Upper lobe of left lung (tissue), 6 donors: Measurements from ENCODE around the gene DRD5. TPM values are rescaled to one million over a fixed set of nuclear protein-coding genes. Genes with fewer than 3 reads are reported as not detected.

ENCODE experiments used
- ATAC-seq, 2 donors: fragments of 200-7000 bp; cut with Tn5 transposase; one replicate each; pipeline ENCODE4 v1.9.1; 2022; ENCODE audit warnings: mild to moderate bottlenecking in 2 of 2, moderate library complexity in 2 of 2; ENCODE audit not compliant: low FRiP score in 2 of 2
- DNase-seq, 2 donors: peaks; one replicate each; pipeline ENCODE4 v3.0.0-alpha.2; 2019 to 2020
- H3K27ac ChIP-seq, 4 donors: fragments of 200-600 bp; sonication (generic); one replicate each; pipeline ENCODE4 v1.5.1; 2016 to 2019
- H3K27me3 ChIP-seq, 4 donors: fragments of 200-600 bp; sonication (generic); one replicate each; pipeline ENCODE4 v1.5.1; 2017 to 2019
- H3K36me3 ChIP-seq, 4 donors: fragments of 200-600 bp; sonication (generic); one replicate each; pipeline ENCODE4 v1.5.1; 2016 to 2019
- H3K4me1 ChIP-seq, 4 donors: fragments of 200-600 bp; sonication (generic); one replicate each; pipeline ENCODE4 v1.5.1; 2018 to 2019
- H3K4me3 ChIP-seq, 4 donors: fragments of 200-600 bp; sonication (generic); one replicate each; pipeline ENCODE4 v1.5.1; 2017 to 2019; ENCODE audit warnings: mild to moderate bottlenecking in 2 of 4, moderate library complexity in 1 of 4
- H3K9me3 ChIP-seq, 4 donors: fragments of 200-600 bp; sonication (generic); one replicate each; pipeline ENCODE4 v1.5.1; 2018 to 2019
- EP300 ChIP-seq, 4 donors: sonication (generic); formaldehyde crosslinking; IDR thresholded peaks; one replicate each; pipeline ENCODE4 v1.5.1; 2017; ENCODE audit warnings: antibody characterized with exemption in 4 of 4, control low read depth in 2 of 4
- POLR2A ChIP-seq, 4 donors: fragments of 450-650 bp; IDR thresholded peaks; one replicate each; pipeline ENCODE4 v1.5.1; 2016 to 2017; ENCODE audit warnings: antibody characterized with exemption in 4 of 4, mild to moderate bottlenecking in 2 of 4
- POLR2AphosphoS5 ChIP-seq, 2 donors: sonication (generic); formaldehyde crosslinking; IDR thresholded peaks; one replicate each; pipeline ENCODE4 v1.5.1; 2017; ENCODE audit warnings: antibody characterized with exemption in 2 of 2
- WGBS, 2 donors: methylation state at CpG; one replicate each; pipeline ENCODE4 v1.1.5; 2017 to 2018; 5-methylcytosine and 5-hydroxymethylcytosine counted together
- total RNA-seq, 6 donors: library from RNA; depleted of rRNA in 4 of 6; stranded (reverse); fragments of >200 nt in 4 of 6; gene quantifications; one replicate each; pipeline versions ENCODE4 v1.1.0 to v1.2.1, GENCODE V29; 2016 to 2021
- TF ChIP-seq, protein P1 (sequence below), 6 experiments: fragments of 450-650 bp in 4 of 6; fragments of 200-600 bp in 2 of 6; sonication (generic) in 2 of 6; IDR thresholded peaks; one replicate each; pipeline ENCODE4 v1.5.1; 2016 to 2019; ENCODE audit warnings: antibody characterized with exemption in 6 of 6
- donor health status: DM: no; HTN: no; CAD: no; lungs with moderate emphysema.
- donor health status: DM: no; HTN: yes; CAD: no; lungs with severe emphysema.

The DRD5 gene
- total RNA-seq, 6 donors from 2014 or later, result not detected

DNA sequence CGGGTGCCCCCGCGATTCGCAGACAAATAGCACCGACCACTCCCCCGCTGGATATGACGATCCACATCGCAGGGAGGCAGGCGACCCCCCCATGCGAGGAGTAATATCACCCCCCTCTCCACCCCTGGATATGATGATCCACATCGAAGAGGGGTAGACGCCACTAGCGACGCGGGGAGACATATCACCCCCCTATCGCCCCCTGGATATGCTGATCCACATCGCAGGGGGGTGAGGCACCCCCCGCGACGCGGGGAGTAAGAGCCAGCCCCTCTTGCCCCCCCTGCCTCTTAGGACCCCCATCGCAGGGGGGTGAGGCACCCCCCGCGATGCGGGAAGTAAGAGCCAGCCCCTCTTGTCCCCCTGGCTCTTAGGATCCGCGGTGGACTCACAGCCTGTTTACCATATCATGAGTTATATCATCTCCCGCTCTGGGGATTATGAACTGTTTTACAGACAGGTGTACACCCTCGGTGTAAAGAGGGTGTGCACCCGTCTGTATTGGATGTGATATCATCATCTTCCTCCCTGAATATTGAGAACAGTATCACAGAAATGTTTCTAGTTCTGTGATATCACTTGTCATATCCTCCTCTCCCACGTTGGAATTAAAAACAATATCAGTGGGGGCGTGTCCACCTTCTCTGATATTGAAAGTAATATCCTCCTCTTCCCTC lies 22.7 kb upstream of the DRD5 start:
- no peaks in the 10 kb centered on the region for H3K9me3 ChIP-seq
- TF ChIP-seq, protein P1, sequence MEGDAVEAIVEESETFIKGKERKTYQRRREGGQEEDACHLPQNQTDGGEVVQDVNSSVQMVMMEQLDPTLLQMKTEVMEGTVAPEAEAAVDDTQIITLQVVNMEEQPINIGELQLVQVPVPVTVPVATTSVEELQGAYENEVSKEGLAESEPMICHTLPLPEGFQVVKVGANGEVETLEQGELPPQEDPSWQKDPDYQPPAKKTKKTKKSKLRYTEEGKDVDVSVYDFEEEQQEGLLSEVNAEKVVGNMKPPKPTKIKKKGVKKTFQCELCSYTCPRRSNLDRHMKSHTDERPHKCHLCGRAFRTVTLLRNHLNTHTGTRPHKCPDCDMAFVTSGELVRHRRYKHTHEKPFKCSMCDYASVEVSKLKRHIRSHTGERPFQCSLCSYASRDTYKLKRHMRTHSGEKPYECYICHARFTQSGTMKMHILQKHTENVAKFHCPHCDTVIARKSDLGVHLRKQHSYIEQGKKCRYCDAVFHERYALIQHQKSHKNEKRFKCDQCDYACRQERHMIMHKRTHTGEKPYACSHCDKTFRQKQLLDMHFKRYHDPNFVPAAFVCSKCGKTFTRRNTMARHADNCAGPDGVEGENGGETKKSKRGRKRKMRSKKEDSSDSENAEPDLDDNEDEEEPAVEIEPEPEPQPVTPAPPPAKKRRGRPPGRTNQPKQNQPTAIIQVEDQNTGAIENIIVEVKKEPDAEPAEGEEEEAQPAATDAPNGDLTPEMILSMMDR (IDR thresholded peaks at IDR 0.05), result no peak
- no peak for TF ChIP-seq POLR2A (IDR thresholded peaks at IDR 0.05)
- TF ChIP-seq POLR2AphosphoS5 (IDR thresholded peaks at IDR 0.05), result no peak
- TF ChIP-seq EP300 (IDR thresholded peaks at IDR 0.05), result no peak
- no peaks in the 10 kb centered on the region for H3K27me3 ChIP-seq
- WGBS, 2 donors, result 42 to 81% methylated on average over 8 to 32 of the region's 32 CpGs
- no peaks in the 10 kb centered on the region for H3K36me3 ChIP-seq
- DNase-seq, result peak in 1 of 2 donors; percentile 35
- H3K4me1 ChIP-seq, result no peaks in the 10 kb centered on the region
- H3K27ac ChIP-seq, result no peak overlapping the region
- no peak overlapping the region for H3K4me3 ChIP-seq
- peak in 1 of 2 donors; percentile 30 for ATAC-seq

DNA sequence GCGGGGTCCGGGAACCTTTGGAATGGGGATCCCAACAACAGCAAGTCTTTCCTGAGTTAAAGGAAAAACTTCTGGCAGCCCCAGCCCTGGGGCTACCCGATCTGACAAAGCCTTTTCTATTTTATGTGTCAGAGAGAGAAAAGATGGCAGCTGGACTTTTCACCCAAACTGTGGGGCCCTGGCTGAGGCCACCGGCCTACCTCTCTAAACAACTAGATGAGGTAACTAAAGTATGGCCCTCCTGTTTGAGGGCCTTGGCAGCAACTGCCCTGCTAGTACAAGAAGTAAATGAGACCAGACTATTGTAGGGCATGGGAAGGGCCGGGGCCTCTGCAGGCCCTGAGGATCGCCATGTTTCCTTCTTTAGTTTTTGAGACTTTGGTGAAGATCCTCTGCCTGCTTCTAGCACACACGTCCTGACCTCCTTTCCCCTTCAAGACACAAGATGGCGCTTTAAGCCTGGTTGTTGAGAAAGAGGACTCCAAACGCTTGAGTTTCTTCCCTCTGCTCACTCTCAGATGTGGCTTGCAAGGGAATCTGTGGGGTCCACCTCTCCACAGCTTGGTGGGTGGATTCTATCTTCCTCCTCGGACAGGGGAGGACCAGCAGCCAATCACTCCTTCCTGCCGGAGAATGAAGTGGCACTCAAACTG lies 18.5 kb upstream of the DRD5 start:
- 29 to 31% methylated on average over 10 to 11 of the region's 11 CpGs for WGBS, 2 donors
- ATAC-seq (peak in 1 of 2 donors; percentile 36), DNase-seq (peak in 1 of 2 donors; percentile 24)
- H3K4me1 ChIP-seq, result no peaks in the 10 kb centered on the region
- H3K27me3 ChIP-seq, result no peaks in the 10 kb centered on the region
- H3K27ac ChIP-seq, result no peak overlapping the region
- H3K9me3 ChIP-seq, result no peaks in the 10 kb centered on the region
- no peaks in the 10 kb centered on the region for H3K36me3 ChIP-seq
- H3K4me3 ChIP-seq, result no peak overlapping the region
- TF ChIP-seq, protein P1 (IDR thresholded peaks at IDR 0.05), result peak; percentile 34 to 70 (median 51)
- no peak for TF ChIP-seq EP300 (IDR thresholded peaks at IDR 0.05)

DNA sequence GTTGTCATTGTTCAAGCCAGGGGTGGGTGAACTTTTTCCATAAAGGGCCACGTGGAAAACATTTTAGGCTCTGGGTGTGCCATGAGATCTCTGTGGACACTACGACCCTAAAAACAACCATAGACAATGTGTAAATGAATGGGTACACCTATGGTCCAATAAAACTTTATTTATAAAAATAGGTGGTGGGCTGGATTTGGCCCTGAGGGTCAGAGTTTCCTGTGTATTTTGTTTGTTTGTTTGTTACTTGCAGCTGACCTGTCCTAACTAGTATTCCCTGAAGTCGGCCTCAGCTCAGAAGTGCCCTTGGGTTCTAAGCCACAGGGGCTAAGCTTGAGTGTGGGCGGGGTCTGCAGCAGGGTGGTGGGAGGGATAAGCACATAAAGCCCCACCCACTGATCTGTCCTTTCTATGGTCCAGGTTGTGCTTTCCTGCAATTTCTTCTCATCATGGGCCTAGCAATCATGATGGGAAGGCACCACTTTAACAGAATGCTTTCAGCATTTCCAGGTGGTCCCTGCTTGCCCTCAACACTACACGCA lies 17.2 kb upstream of the DRD5 start:
- WGBS, 2 donors, result 79 to 95% methylated on average over 4 to 5 of the region's 5 CpGs
- TF ChIP-seq POLR2A (IDR thresholded peaks at IDR 0.05), result no peak
- no peak for TF ChIP-seq EP300 (IDR thresholded peaks at IDR 0.05)
- ATAC-seq (no peak), DNase-seq (no peak)
- H3K36me3 ChIP-seq, result no peaks in the 10 kb centered on the region
- no peaks in the 10 kb centered on the region for H3K4me1 ChIP-seq
- no peak overlapping the region for H3K4me3 ChIP-seq
- H3K9me3 ChIP-seq, result no peaks in the 10 kb centered on the region
- no peaks in the 10 kb centered on the region for H3K27me3 ChIP-seq
- H3K27ac ChIP-seq, result no peak overlapping the region

DNA sequence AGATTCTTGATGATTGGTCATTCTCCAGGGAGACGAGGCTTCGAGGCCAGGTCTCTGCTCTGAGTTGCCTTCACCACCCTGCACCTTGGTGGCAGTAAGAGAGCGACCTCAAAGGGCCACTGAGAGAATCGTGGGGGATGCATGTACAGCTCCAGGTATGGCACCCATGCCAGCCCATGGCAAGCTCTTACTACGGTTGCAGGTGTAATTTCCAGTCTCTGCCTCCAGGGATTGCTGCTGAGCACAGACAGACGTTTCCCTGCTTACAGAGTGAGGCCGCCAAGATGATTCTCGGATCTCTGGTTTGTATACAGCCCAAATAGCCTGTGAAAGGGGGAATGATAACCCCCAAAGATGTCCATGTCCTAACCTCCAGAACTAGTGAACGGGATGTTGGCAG lies 16.3 kb upstream of the DRD5 start:
- H3K27ac ChIP-seq, result no peak overlapping the region
- 28 to 40% methylated on average over 2 to 9 of the region's 9 CpGs for WGBS, 2 donors
- H3K36me3 ChIP-seq, result no peaks in the 10 kb centered on the region
- H3K27me3 ChIP-seq, result no peaks in the 10 kb centered on the region
- ATAC-seq (no peak), DNase-seq (peak in 1 of 2 donors; percentile 28)
- H3K4me1 ChIP-seq, result no peaks in the 10 kb centered on the region
- no peaks in the 10 kb centered on the region for H3K9me3 ChIP-seq
- no peak for TF ChIP-seq EP300 (IDR thresholded peaks at IDR 0.05)
- TF ChIP-seq, protein P1 (IDR thresholded peaks at IDR 0.05), result peak; percentile 30 to 56 (median 40)
- no peak overlapping the region for H3K4me3 ChIP-seq

DNA sequence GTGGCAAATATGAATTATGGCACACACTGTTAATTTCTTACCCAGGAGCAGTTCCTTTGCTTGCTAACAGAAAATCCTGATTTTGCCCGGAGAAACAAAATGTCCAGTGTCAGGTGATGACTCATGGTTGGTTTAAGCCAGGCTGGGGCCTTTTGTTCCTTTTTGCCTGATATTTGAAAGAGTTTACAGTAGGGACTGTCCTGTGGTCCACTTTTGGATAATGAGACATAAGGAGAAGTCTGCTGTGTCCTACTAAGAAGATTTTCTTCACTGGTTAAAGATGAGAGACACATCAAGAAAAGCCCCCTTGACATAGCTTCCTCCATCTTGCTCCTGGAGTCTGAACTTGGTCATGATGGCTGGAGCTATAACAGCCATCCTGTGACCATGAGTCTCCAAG lies 12.1 kb upstream of the DRD5 start:
- Histone ChIP-seq H3K36me3 (no peaks in the 10 kb centered on the region), H3K4me3 (no peak overlapping the region), H3K27ac (no peak overlapping the region), H3K27me3 (no peaks in the 10 kb centered on the region), H3K4me1 (no peaks in the 10 kb centered on the region), H3K9me3 (no peaks in the 10 kb centered on the region)
- WGBS, 2 donors, result 57 to 64% methylated on average over 1 of the region's 1 CpG
- DNase-seq (no peak), ATAC-seq (no peak)
- TF ChIP-seq POLR2AphosphoS5 (IDR thresholded peaks at IDR 0.05), result no peak
- TF ChIP-seq, protein P1 (IDR thresholded peaks at IDR 0.05), result no peak
- no peak for TF ChIP-seq POLR2A (IDR thresholded peaks at IDR 0.05)
- TF ChIP-seq EP300 (IDR thresholded peaks at IDR 0.05), result no peak
